Upper lobe of left lung (tissue), 4 donors: ENCODE measurements around the gene KSR2.

ENCODE experiments used
- CTCF ChIP-seq, 6 experiments: fragments of 450-650 bp in 4 of 6; fragments of 200-600 bp in 2 of 6; sonication (generic) in 2 of 6; IDR thresholded peaks; one replicate each; pipeline ENCODE4 v1.5.1; 2016 to 2019; ENCODE audit warnings: antibody characterized with exemption in 6 of 6
- EP300 ChIP-seq, 4 donors: sonication (generic); formaldehyde crosslinking; IDR thresholded peaks; one replicate each; pipeline ENCODE4 v1.5.1; 2017; ENCODE audit warnings: antibody characterized with exemption in 4 of 4, control low read depth in 2 of 4
- POLR2A ChIP-seq, 4 donors: fragments of 450-650 bp; IDR thresholded peaks; one replicate each; pipeline ENCODE4 v1.5.1; 2016 to 2017; ENCODE audit warnings: antibody characterized with exemption in 4 of 4, mild to moderate bottlenecking in 2 of 4
- POLR2AphosphoS5 ChIP-seq, 2 donors: sonication (generic); formaldehyde crosslinking; IDR thresholded peaks; one replicate each; pipeline ENCODE4 v1.5.1; 2017; ENCODE audit warnings: antibody characterized with exemption in 2 of 2

- TF ChIP-seq CTCF (IDR thresholded peaks at IDR 0.05) (no peak), POLR2A (IDR thresholded peaks at IDR 0.05) (no peak), EP300 (IDR thresholded peaks at IDR 0.05) (no peak), POLR2AphosphoS5 (IDR thresholded peaks at IDR 0.05) (no peak)
Observed at GRCh38 chr12:117842220-117842619, 126.6 kb downstream of the KSR2 start.
